ENCODE results near the gene SNAI3.

SNAI3 gene

GRCh38 chr16:88726408-88726749 lies 40.1 kb upstream of the SNAI3 start:
- Histone ChIP-seq H3K4me1 (ENCODE audit: insufficient read depth, low read length, poor library complexity, severe bottlenecking) (no peaks in the 10 kb centered on the region), H2AFZ (ENCODE audit: low read length) (no peak overlapping the region), H3K9me3 (ENCODE audit: insufficient read depth, low read depth, low read length) (no peaks in the 10 kb centered on the region), H3K4me3 (ENCODE audit: low read length, poor library complexity, severe bottlenecking) (no peak overlapping the region), H3K36me3 (ENCODE audit: insufficient read depth, low read length) (peaks cover 18% of the 10 kb centered on the region; the same call in 1 of the 2 replicates), H3K4me2 (ENCODE audit: low read depth, low read length, poor library complexity, severe bottlenecking) (no peak overlapping the region), H3K79me2 (ENCODE audit: insufficient read depth, low read length) (no peaks in the 10 kb centered on the region), H3K9me2 (replicated peaks; ENCODE audit: low read depth, low read length) (no peaks in the 10 kb centered on the region), H3F3A (ENCODE audit: low read depth) (no peaks in the 10 kb centered on the region), H3K9ac (ENCODE audit: low read depth, low read length, poor library complexity, severe bottlenecking) (no peak overlapping the region), H4K20me1 (ENCODE audit: insufficient read depth, low read length, poor library complexity, severe bottlenecking) (no peaks in the 10 kb centered on the region), H3K27me3 (ENCODE audit: insufficient read depth, low read length, poor library complexity, severe bottlenecking) (no peaks in the 10 kb centered on the region)
- TF ChIP-seq CTCF (conservative IDR thresholded peaks at IDR 0.05; ENCODE audit: low read length) (no peak), EZH2phosphoT487 (IDR thresholded peaks at IDR 0.05; ENCODE audit: borderline replicate concordance) (no peak)

- Histone ChIP-seq H3K36me3 (ENCODE audit: insufficient read depth, low read length) (peaks cover 24% of the 10 kb centered on the region; the same call in 1 of the 2 replicates), H3K27me3 (ENCODE audit: insufficient read depth, low read length, poor library complexity, severe bottlenecking) (no peaks in the 10 kb centered on the region), H2AFZ (ENCODE audit: low read length) (no peak overlapping the region)
Observed at GRCh38 chr16:88725609-88726407, 39.5 kb upstream of the SNAI3 start.

GRCh38 chr16:88724855-88725555 lies 38.7 kb upstream of the SNAI3 start:
- Histone ChIP-seq H3K9ac (ENCODE audit: low read depth, low read length, poor library complexity, severe bottlenecking) (no peak overlapping the region), H3K9me2 (replicated peaks; ENCODE audit: low read depth, low read length) (no peaks in the 10 kb centered on the region), H3K27me3 (ENCODE audit: insufficient read depth, low read length, poor library complexity, severe bottlenecking) (no peaks in the 10 kb centered on the region), H3K36me3 (ENCODE audit: insufficient read depth, low read length) (peaks cover 27% of the 10 kb centered on the region; the same call in 1 of the 2 replicates), H2AFZ (ENCODE audit: low read length) (no peak overlapping the region), H3K4me2 (ENCODE audit: low read depth, low read length, poor library complexity, severe bottlenecking) (no peak overlapping the region), H3K4me1 (ENCODE audit: insufficient read depth, low read length, poor library complexity, severe bottlenecking) (no peaks in the 10 kb centered on the region), H3F3A (ENCODE audit: low read depth) (no peaks in the 10 kb centered on the region), H4K20me1 (ENCODE audit: insufficient read depth, low read length, poor library complexity, severe bottlenecking) (no peaks in the 10 kb centered on the region), H3K79me2 (ENCODE audit: insufficient read depth, low read length) (no peaks in the 10 kb centered on the region), H3K9me3 (ENCODE audit: insufficient read depth, low read depth, low read length) (no peaks in the 10 kb centered on the region), H3K4me3 (ENCODE audit: low read length, poor library complexity, severe bottlenecking) (no peak overlapping the region)
- TF ChIP-seq CTCF (conservative IDR thresholded peaks at IDR 0.05; ENCODE audit: low read length), result no peak
- no peak for TF ChIP-seq EZH2phosphoT487 (IDR thresholded peaks at IDR 0.05; ENCODE audit: borderline replicate concordance)

More at GRCh38 chr16:88725609-88726407, 39.5 kb upstream of the SNAI3 start:
- TF ChIP-seq CTCF (conservative IDR thresholded peaks at IDR 0.05; ENCODE audit: low read length), result no peak
- no peak for TF ChIP-seq EZH2phosphoT487 (IDR thresholded peaks at IDR 0.05; ENCODE audit: borderline replicate concordance)
- Histone ChIP-seq H3K9ac (ENCODE audit: low read depth, low read length, poor library complexity, severe bottlenecking) (no peak overlapping the region), H3K79me2 (ENCODE audit: insufficient read depth, low read length) (no peaks in the 10 kb centered on the region), H3K4me1 (ENCODE audit: insufficient read depth, low read length, poor library complexity, severe bottlenecking) (no peaks in the 10 kb centered on the region), H3K4me3 (ENCODE audit: low read length, poor library complexity, severe bottlenecking) (no peak overlapping the region), H4K20me1 (ENCODE audit: insufficient read depth, low read length, poor library complexity, severe bottlenecking) (no peaks in the 10 kb centered on the region), H3K9me3 (ENCODE audit: insufficient read depth, low read depth, low read length) (no peaks in the 10 kb centered on the region), H3K9me2 (replicated peaks; ENCODE audit: low read depth, low read length) (no peaks in the 10 kb centered on the region), H3F3A (ENCODE audit: low read depth) (no peaks in the 10 kb centered on the region), H3K4me2 (ENCODE audit: low read depth, low read length, poor library complexity, severe bottlenecking) (no peak overlapping the region)
